Liver (tissue), 3 donors: Measurements from ENCODE around the gene SMOC2.

Source experiments
- CTCF ChIP-seq: fragments of 150-350 bp; IDR thresholded peaks from 2 replicates; pipeline ENCODE4 v1.5.1; 2017; ENCODE audit warnings: improper control_type of control experiment, low read depth, low read length; ENCODE audit not compliant: missing input control
- EGR1 ChIP-seq, 2 donors: IDR thresholded peaks; 2 replicates each; pipeline ENCODE4 v1.6.1; 2016 to 2018; ENCODE audit warnings: antibody characterized with exemption in 2 of 2, low read depth in 2 of 2
- RXRA ChIP-seq, 2 donors: IDR thresholded peaks; 2 replicates each; pipeline ENCODE4 v1.6.1; 2017 to 2018; ENCODE audit warnings: antibody characterized with exemption in 2 of 2, mild to moderate bottlenecking in 1 of 2
- SP1 ChIP-seq: IDR thresholded peaks from 2 replicates; pipeline ENCODE4 v1.6.1; 2018; ENCODE audit warnings: antibody characterized with exemption, mild to moderate bottlenecking
- TAF1 ChIP-seq: conservative IDR thresholded peaks from 2 replicates; pipeline ENCODE4 v1.6.1; 2016; ENCODE audit warnings: antibody characterized with exemption, mild to moderate bottlenecking
- YY1 ChIP-seq: IDR thresholded peaks from 2 replicates; pipeline ENCODE4 v1.6.1; 2016; ENCODE audit warnings: antibody characterized with exemption, mild to moderate bottlenecking
- TF ChIP-seq, protein P1 (sequence below): IDR thresholded peaks from 2 replicates; pipeline ENCODE4 v1.6.1; 2016; ENCODE audit warnings: antibody characterized with exemption
- TF ChIP-seq, protein P2 (sequence below): IDR thresholded peaks from 2 replicates; pipeline ENCODE4 v1.6.1; 2016; ENCODE audit warnings: antibody characterized with exemption, mild to moderate bottlenecking
- TF ChIP-seq, protein P3 (sequence below): IDR thresholded peaks from 2 replicates; pipeline ENCODE4 v1.6.1; 2016; ENCODE audit warnings: antibody characterized with exemption
- donor health status: healthy.
- donor health status: healthy.

GRCh38 chr6:168396561-168396960 lies 44.4 kb upstream of the SMOC2 start:
- TF ChIP-seq, protein P1, sequence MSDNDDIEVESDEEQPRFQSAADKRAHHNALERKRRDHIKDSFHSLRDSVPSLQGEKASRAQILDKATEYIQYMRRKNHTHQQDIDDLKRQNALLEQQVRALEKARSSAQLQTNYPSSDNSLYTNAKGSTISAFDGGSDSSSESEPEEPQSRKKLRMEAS: no peak
- TF ChIP-seq CTCF: no peak
- TF ChIP-seq TAF1: no peak
- TF ChIP-seq, protein P2, sequence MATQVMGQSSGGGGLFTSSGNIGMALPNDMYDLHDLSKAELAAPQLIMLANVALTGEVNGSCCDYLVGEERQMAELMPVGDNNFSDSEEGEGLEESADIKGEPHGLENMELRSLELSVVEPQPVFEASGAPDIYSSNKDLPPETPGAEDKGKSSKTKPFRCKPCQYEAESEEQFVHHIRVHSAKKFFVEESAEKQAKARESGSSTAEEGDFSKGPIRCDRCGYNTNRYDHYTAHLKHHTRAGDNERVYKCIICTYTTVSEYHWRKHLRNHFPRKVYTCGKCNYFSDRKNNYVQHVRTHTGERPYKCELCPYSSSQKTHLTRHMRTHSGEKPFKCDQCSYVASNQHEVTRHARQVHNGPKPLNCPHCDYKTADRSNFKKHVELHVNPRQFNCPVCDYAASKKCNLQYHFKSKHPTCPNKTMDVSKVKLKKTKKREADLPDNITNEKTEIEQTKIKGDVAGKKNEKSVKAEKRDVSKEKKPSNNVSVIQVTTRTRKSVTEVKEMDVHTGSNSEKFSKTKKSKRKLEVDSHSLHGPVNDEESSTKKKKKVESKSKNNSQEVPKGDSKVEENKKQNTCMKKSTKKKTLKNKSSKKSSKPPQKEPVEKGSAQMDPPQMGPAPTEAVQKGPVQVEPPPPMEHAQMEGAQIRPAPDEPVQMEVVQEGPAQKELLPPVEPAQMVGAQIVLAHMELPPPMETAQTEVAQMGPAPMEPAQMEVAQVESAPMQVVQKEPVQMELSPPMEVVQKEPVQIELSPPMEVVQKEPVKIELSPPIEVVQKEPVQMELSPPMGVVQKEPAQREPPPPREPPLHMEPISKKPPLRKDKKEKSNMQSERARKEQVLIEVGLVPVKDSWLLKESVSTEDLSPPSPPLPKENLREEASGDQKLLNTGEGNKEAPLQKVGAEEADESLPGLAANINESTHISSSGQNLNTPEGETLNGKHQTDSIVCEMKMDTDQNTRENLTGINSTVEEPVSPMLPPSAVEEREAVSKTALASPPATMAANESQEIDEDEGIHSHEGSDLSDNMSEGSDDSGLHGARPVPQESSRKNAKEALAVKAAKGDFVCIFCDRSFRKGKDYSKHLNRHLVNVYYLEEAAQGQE: no peak
- TF ChIP-seq EGR1 (IDR thresholded peaks at IDR 0.05; ENCODE audit: low read depth in 2 of 2): no peak
- TF ChIP-seq, protein P3, sequence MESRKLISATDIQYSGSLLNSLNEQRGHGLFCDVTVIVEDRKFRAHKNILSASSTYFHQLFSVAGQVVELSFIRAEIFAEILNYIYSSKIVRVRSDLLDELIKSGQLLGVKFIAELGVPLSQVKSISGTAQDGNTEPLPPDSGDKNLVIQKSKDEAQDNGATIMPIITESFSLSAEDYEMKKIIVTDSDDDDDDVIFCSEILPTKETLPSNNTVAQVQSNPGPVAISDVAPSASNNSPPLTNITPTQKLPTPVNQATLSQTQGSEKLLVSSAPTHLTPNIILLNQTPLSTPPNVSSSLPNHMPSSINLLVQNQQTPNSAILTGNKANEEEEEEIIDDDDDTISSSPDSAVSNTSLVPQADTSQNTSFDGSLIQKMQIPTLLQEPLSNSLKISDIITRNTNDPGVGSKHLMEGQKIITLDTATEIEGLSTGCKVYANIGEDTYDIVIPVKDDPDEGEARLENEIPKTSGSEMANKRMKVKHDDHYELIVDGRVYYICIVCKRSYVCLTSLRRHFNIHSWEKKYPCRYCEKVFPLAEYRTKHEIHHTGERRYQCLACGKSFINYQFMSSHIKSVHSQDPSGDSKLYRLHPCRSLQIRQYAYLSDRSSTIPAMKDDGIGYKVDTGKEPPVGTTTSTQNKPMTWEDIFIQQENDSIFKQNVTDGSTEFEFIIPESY: no peak
- no peak for TF ChIP-seq YY1
- TF ChIP-seq RXRA (IDR thresholded peaks at IDR 0.05): no peak
- TF ChIP-seq SP1: no peak
